HS-27A (cell line): Measurements from ENCODE around the gene CLCA4.
"Not testable (repeated sequence)": the region's sequence is repeated elsewhere in the genome, so short reads cannot be mapped to it uniquely, and the experiment has no call there.

Experiments used
- DNase-seq: peaks from one replicate; pipeline ENCODE4 v3.0.0-alpha.2; 2012; ENCODE audit warnings: low read depth, missing footprints

Gene CLCA4, protein sequence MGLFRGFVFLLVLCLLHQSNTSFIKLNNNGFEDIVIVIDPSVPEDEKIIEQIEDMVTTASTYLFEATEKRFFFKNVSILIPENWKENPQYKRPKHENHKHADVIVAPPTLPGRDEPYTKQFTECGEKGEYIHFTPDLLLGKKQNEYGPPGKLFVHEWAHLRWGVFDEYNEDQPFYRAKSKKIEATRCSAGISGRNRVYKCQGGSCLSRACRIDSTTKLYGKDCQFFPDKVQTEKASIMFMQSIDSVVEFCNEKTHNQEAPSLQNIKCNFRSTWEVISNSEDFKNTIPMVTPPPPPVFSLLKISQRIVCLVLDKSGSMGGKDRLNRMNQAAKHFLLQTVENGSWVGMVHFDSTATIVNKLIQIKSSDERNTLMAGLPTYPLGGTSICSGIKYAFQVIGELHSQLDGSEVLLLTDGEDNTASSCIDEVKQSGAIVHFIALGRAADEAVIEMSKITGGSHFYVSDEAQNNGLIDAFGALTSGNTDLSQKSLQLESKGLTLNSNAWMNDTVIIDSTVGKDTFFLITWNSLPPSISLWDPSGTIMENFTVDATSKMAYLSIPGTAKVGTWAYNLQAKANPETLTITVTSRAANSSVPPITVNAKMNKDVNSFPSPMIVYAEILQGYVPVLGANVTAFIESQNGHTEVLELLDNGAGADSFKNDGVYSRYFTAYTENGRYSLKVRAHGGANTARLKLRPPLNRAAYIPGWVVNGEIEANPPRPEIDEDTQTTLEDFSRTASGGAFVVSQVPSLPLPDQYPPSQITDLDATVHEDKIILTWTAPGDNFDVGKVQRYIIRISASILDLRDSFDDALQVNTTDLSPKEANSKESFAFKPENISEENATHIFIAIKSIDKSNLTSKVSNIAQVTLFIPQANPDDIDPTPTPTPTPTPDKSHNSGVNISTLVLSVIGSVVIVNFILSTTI

GRCh38 chr1:86546787-86547221, at the start of gene CLCA4:
Gene CLCA4, plus strand, starts transcription at chr1:86547078. Its CDS starts 42 bp downstream, at chr1:86547120.
- DNase-seq, result no peak

GRCh38 chr1:86498281-86498680, 48.6 kb upstream of the CLCA4 start:
- DNase-seq, result no peak

DNA sequence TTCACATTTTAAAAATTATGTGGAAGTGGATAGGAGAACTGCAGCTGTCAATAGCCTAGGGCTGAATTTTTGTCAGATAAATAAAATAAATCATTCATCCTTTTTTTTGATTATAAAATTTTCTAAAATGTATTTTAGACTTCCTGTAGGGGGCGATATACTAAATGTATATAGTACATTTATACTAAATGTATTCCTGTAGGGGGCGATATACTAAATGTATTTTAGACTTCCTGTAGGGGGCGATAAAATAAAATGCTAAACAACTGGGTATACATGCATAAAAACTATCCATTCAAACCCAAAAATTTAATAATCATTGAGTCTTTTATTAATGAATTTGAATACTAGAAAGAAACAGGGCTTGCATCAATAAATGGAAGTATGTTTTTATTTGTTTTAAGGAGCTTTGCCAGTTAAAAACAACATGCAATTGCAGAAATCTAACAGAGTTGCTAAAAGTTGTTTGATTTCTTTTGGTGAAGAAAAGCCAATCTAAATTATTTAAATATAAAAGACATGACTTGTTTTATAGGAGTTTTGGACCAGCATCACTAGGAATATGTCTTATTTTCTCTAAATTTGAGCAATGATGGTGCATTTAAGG, 46.8 kb upstream of the CLCA4 start:
- no peak for DNase-seq

DNA sequence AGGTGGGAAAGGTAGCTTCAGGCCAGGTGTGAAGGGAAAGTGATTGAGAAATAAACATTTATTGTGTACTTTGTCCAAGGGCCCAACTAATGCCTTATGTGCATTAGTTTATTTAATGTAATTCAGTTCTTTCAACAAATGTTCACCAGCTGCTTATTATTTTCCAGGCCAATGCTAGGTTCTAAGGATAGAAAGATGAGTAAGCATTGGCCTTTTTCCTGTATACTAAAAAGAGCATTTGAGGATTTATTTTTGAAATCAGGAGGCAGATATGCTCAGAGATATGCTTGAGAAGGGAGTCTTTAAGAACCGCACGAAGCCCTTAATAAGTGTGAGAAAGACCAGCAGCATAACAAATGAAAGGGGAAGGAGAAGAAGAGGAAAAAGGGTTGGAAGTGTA, 46.2 kb upstream of the CLCA4 start:
- DNase-seq, result no peak

- not testable (repeated sequence) for DNase-seq
Measured at GRCh38 chr1:86502125-86502646, 44.7 kb upstream of the CLCA4 start.

- DNase-seq, result no peak
Measured at GRCh38 chr1:86502721-86503405, 44.0 kb upstream of the CLCA4 start.

DNA sequence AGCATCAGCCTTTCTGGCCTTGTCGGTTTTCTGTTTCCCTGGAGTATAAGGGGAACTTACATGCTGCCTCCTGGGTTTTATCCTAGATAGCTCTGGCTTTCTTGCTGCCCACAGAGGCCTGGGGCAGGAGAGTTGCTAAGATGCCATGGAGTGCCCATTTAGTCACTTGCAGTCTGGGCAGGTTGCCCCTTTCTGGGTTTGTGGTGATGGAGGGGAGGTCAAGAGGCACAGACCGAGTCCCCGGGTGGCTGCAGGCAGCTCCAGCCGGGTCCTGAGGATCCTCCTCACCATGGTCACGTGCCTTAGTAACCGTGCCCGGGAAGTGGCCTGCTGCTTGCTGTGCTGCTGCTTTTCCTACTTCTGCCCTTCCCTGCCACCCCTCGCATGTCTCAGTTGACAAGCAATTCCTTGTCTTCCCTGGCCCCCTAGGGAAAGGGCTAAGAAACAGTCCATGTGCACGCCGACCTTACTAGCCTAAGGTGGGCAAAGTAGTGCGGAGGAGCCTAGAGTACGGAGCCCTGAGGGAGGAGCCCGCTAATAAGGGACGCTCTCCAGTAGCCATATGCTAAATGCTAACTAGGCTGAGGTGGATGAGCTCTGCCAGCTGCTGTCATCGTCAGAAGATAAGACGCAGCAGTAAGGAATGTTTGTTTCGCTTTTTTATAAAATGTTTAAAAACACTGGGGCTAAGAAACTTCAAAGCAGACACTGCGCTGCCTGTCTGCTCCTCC, 43.3 kb upstream of the CLCA4 start:
- no peak for DNase-seq

DNA sequence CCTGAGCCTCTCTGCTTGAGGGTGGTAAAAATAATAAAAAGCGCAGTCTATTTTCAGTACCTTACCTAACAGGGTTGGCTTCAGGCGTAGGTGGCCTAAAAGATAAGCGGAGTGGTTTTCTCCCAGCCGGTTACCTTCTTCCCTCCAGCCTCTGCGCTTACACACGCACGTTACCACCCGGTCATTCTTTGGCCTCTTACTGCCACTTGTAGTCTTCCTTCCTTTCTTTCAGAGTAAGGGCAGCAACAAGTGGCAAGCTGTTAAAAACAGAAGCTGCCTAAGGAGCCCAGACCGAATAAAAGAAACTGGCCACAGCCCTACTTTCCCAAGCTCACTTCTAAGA, 42.8 kb upstream of the CLCA4 start:
- DNase-seq, result no peak

- no peak for DNase-seq
Measured at GRCh38 chr1:86504895-86505563, 41.8 kb upstream of the CLCA4 start.

- DNase-seq, result no peak
Measured at GRCh38 chr1:86505564-86505902, 41.3 kb upstream of the CLCA4 start.

DNA sequence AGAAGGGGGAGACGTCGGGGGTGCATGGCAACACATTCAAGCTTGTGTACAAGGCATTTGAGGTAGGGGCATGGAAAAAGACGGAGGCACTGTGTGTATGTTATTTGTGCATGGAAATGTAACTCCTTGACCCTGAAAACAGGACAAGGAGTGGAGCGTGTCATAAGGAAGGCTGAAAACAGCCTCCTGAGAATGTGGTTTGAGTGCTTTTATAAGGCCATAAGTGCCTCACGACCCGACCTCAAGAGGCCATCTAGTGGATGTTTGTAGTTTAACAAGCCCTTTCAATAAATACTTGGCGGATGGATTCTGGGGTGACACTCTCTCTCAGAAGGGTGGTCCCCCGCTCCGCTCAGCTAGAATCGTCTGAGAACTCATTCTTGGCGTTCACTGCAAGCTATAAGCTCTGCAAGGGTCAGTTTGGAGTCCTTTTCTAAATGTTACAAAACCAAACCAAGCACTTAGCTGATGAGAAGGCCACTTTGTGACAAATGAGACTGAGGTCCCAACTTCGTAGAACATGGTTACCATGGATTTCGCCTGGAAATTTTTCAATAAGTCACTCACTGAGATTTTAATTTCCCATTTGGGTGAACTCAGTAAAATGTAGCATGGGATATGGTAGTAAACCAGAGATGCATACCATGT, 38.8 kb upstream of the CLCA4 start:
- no peak for DNase-seq

DNA sequence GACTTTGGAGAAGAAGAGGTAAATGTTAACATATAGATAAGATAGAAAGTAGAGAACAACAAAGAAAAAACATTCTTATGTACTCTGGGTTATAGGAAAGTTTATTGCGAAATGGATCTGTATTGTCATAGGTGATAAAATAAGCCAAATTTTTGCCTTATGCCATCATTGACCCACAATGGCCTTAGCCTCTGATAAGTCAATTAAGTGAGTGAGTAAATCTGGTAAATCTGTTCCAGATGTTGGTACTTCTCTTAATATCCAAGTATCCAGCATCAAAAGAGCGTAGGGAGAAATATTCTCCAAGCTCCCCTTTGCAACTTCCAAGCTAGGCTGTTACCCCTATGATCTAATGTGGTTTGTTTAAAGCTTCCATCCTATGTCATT, 38.3 kb upstream of the CLCA4 start:
- no peak for DNase-seq

GRCh38 chr1:86515597-86515996, 31.3 kb upstream of the CLCA4 start:
- no peak for DNase-seq

DNA sequence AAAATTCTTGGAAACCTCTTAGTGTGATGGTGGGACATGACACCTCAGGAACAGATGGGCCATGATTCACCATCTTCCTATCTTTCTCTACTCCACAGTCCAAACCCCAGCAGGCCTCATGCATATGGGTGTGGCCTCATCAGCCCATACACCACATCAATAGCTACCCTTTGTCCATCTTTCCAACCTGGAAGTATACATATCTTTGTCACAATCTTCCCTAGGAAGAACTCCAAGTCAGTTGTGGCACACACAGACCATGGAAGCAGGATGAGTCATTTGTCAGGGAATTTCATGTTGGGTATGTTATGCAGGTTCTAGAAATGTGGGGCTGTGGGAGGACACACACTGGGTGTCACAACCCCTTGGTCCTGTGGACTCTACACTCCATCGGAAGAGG, 30.5 kb upstream of the CLCA4 start:
- DNase-seq, result no peak

GRCh38 chr1:86517336-86517735, 29.5 kb upstream of the CLCA4 start:
- DNase-seq, result no peak

DNA sequence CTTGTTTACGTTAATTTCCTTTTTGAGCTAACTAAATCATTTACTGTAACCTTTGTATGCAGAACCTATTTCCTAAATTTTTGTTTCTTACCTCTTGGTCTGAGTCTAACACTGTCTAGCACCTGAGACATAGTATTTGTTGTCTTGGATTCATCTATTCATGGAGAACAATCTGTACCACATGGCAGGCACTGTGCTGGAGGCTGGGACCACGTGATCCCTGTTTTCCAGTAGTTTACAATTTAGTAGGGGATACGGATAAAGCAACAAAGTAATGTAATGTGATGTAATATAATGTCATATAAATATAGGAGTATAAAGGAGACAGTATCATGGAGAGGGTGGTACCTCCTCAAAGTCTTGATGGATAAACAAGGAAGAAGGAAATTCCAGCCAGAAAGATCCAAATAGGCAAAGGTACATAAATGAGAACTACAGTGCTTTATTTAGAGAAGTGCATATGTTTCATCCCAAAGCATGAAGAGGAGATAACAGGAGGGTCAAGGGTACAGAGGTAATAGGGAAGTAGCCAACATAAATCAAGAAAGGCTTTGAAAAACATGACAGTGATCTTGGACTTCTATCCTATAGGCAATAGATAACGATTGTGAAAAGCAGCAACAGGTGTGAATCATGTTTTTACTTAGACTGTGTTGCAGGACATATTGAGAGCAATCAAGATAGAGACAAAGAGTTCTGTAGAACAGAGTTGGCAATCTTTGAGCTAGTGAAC, 25.9 kb upstream of the CLCA4 start:
- no peak for DNase-seq

DNA sequence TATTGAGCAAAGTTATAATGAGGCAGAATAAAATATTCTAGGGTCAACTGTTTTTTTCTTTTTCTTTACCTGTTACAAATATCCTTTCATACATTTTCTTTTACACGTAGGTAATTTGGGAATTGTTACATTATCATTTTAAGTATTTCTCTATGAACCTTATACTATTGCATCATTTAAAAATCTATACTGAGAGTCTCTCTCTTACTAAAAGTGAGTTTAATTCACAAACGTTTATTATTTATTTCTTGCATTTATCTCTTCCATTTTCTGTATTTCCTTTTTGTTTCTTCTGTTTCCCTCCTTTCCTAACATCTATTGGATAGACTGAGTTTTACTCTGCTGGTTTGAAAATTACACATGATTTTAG, 25.4 kb upstream of the CLCA4 start:
- no peak for DNase-seq

- DNase-seq, result no peak
Measured at GRCh38 chr1:86522240-86522639, 24.6 kb upstream of the CLCA4 start.

- no peak for DNase-seq
Measured at GRCh38 chr1:86523670-86524354, 23.1 kb upstream of the CLCA4 start.
